Transverse colon (tissue), 4 donors: ENCODE results near the gene BFSP2. TPM values are rescaled to one million over a fixed set of nuclear protein-coding genes. Genes with fewer than 3 reads are reported as not detected.
"Not testable (repeated sequence)": the region's sequence is repeated elsewhere in the genome, so short reads cannot be mapped to it uniquely, and the experiment has no call there.

ENCODE experiments used
- DNase-seq: peaks from one replicate; pipeline ENCODE4 v3.0.0-alpha.2; 2019
- H3K27ac ChIP-seq, 4 donors: fragments of 200-600 bp; sonication (generic); 2 replicates each; pipeline ENCODE4 v1.5.1; 2016 to 2018; ENCODE audit warnings: inconsistent platforms in 4 of 4
- H3K27me3 ChIP-seq: fragments of 200-600 bp; sonication (generic); 2 replicates; pipeline ENCODE4 v1.5.1; 2017; ENCODE audit warnings: inconsistent platforms
- H3K36me3 ChIP-seq, 4 donors: fragments of 200-600 bp; sonication (generic); 2 replicates each; pipeline ENCODE4 v1.5.1; 2017 to 2019; ENCODE audit warnings: inconsistent platforms in 4 of 4
- H3K4me1 ChIP-seq, 4 donors: fragments of 200-600 bp; sonication (generic); 2 replicates each; pipeline ENCODE4 v1.5.1; 2017 to 2020; ENCODE audit warnings: inconsistent platforms in 4 of 4
- H3K4me3 ChIP-seq, 4 donors: fragments of 200-600 bp; sonication (generic); 1 replicate in 1 of 4; 2 replicates in 3 of 4; pipeline versions ENCODE4 v1.5.1 to v1.6.1; 2017 to 2019; ENCODE audit warnings: inconsistent platforms in 4 of 4
- H3K9me3 ChIP-seq, 2 donors: fragments of 200-600 bp; sonication (generic); 2 replicates each; pipeline ENCODE4 v1.5.1; 2017 to 2019; ENCODE audit warnings: inconsistent platforms in 2 of 2
- EP300 ChIP-seq: sonication (generic); formaldehyde crosslinking; IDR thresholded peaks from one replicate; pipeline ENCODE4 v1.6.1; 2017; ENCODE audit warnings: antibody characterized with exemption, low read depth
- POLR2A ChIP-seq: fragments of 450-650 bp; IDR thresholded peaks from one replicate; pipeline ENCODE4 v1.6.1; 2016; ENCODE audit warnings: antibody characterized with exemption, mild to moderate bottlenecking, moderate library complexity
- POLR2AphosphoS5 ChIP-seq, 3 donors: sonication (generic); formaldehyde crosslinking; IDR thresholded peaks; one replicate each; pipeline ENCODE4 v1.6.1; 2016; ENCODE audit warnings: antibody characterized with exemption in 3 of 3
- WGBS, 2 donors: methylation state at CpG; one replicate each; pipeline ENCODE4 v1.1.5; 2018; ENCODE audit warnings: low coverage in 1 of 2; 5-methylcytosine and 5-hydroxymethylcytosine counted together
- in situ Hi-C, 4 donors: fragments of 200-750 bp; cut with MboI; loops; one replicate each; pipeline versions ENCODE4 v1.15.0 to v1.15.1; 2017; ENCODE audit warnings: low sequenced_read_pairs in 3 of 4, low pct_ligation_motif_present in 1 of 4, low pct_unique_long_range_greater_than_20kb in 1 of 4
- intact Hi-C: fragments of 100-400 bp; cut with DNase I; formaldehyde crosslinking; loops from one replicate; pipeline ENCODE4 v1.15.1; 2023; ENCODE audit warnings: low total_unique reads
- total RNA-seq, 4 donors: library from RNA; depleted of rRNA; stranded (reverse); fragments of >200 nt; gene quantifications; one replicate each; pipeline ENCODE4 v1.1.0, GENCODE V29; 2016
- TF ChIP-seq, protein P1 (sequence below), 5 experiments: fragments of 200-600 bp in 3 of 5; fragments of 450-650 bp in 2 of 5; sonication (generic) in 3 of 5; IDR thresholded peaks; 1 replicate in 2 of 5; 2 replicates in 3 of 5; pipeline ENCODE4 v1.5.1; 2016 to 2017; ENCODE audit warnings: antibody characterized with exemption in 5 of 5, inconsistent platforms in 3 of 5, mild to moderate bottlenecking in 2 of 5, moderate library complexity in 1 of 5

The BFSP2 gene
- total RNA-seq, 4 donors from 2014 or later = not detected

DNA sequence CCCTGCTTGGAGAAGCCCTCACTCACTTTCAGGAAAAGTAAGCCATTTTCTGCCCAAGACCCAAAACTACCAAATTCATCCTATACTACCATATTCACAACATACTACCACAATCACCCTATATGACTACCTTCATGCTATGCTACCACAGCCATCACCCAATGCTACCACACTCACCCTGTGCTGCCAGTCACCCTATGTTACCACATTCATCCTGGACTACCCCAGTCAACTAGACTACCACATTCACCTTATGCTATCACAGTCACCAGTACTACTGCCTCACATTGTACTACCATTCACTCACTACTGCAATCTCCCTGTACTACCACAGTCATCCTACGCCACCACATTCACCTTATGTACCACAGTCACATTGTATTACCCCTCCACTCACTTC, 115.3 kb downstream of the BFSP2 start:
- intact Hi-C loops (no loop called here), in situ Hi-C loops (no loop called here)
- TF ChIP-seq EP300 (no peak), POLR2A (no peak), POLR2AphosphoS5 (IDR thresholded peaks at IDR 0.05) (no peak)
- TF ChIP-seq, protein P1, sequence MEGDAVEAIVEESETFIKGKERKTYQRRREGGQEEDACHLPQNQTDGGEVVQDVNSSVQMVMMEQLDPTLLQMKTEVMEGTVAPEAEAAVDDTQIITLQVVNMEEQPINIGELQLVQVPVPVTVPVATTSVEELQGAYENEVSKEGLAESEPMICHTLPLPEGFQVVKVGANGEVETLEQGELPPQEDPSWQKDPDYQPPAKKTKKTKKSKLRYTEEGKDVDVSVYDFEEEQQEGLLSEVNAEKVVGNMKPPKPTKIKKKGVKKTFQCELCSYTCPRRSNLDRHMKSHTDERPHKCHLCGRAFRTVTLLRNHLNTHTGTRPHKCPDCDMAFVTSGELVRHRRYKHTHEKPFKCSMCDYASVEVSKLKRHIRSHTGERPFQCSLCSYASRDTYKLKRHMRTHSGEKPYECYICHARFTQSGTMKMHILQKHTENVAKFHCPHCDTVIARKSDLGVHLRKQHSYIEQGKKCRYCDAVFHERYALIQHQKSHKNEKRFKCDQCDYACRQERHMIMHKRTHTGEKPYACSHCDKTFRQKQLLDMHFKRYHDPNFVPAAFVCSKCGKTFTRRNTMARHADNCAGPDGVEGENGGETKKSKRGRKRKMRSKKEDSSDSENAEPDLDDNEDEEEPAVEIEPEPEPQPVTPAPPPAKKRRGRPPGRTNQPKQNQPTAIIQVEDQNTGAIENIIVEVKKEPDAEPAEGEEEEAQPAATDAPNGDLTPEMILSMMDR (IDR thresholded peaks at IDR 0.05) = no peak
- no peaks in the 10 kb centered on the region for H3K9me3 ChIP-seq
- no peaks in the 10 kb centered on the region for H3K27me3 ChIP-seq
- no peaks in the 10 kb centered on the region for H3K36me3 ChIP-seq
- no peak overlapping the region for H3K4me3 ChIP-seq
- no peaks in the 10 kb centered on the region for H3K4me1 ChIP-seq
- no peak for DNase-seq
- WGBS, 2 donors = 89 to 100% methylated on average over 1 of the region's 1 CpG
- H3K27ac ChIP-seq = no peak overlapping the region

DNA sequence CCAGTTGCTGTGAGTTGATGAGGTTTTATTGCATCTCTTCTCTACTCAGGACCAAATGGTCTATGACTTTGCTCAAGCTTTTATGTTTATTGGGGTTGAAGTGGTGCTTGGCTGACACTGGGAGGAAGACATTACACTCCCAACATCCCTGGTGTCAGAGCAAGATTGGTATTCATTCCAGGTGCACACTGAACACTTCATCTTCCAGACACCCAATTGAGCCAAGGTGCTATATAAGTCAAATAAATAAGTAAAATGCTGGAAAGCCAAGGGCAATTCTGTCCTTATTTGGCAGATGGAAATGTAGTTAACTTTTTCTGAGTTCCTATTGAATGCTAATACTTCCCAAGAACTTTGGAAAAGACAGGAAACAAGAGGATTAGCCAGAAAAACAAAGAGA, 120.4 kb downstream of the BFSP2 start:
- Histone ChIP-seq H3K4me1 (peaks cover 0 to 3% (median 0%) of the 10 kb centered on the region in 4 donors), H3K27ac (no peak overlapping the region), H3K27me3 (no peaks in the 10 kb centered on the region), H3K9me3 (no peaks in the 10 kb centered on the region), H3K4me3 (no peak overlapping the region), H3K36me3 (no peaks in the 10 kb centered on the region)
- in situ Hi-C loops = no loop called here
- DNase-seq = no peak
- TF ChIP-seq POLR2A (no peak), POLR2AphosphoS5 (IDR thresholded peaks at IDR 0.05) (no peak), EP300 (no peak)
- TF ChIP-seq, protein P1 (IDR thresholded peaks at IDR 0.05) = no peak
- intact Hi-C loops = no loop called here

DNA sequence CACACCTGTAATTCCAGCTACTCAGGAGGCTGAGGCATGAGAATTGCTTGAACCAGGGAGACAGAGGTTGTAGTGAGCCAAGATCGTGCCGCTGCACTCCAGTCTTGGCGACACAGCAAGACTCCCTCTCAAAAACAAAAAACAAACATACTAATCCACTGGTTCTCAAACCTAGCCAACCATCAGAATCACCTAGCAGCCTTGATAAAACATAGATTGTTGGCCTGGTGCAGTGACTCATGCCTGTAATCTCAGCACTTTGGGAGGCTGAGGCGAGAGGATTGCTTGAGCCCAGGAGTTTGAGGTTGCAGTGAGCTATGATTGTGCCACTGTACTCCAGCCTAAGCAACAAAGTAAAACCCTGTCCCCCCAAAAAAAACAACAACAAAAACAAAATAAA, 121.1 kb downstream of the BFSP2 start:
- DNase-seq, in situ Hi-C loops: not testable (repeated sequence)
- 86% methylated on average over 4 of the region's 4 CpGs; no CpG with 5 or more reads in 1 of the 2 donors for WGBS, 2 donors

DNA sequence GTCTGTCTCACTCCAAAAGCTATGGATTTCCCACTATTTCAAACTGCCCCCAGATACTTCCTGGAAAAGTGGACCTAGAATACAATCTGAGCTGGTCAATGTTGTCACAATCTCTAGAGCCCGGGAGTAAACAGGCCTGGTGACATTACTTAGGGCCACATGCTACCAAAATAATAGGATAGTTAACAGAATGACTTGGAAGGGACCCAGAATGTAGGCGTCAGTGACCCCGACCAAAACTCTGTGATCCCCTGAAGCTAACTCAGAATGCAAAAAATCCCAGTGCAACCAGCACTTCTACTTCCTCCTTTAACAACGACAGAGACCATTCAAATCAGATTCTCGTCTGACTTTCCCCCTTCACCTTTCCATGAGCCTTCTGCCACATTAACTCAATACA, 122.1 kb downstream of the BFSP2 start:
- Histone ChIP-seq H3K9me3 (no peaks in the 10 kb centered on the region), H3K4me3 (no peak overlapping the region), H3K4me1 (peaks cover 0 to 9% (median 3%) of the 10 kb centered on the region in 4 donors), H3K27ac (no peak overlapping the region), H3K27me3 (no peaks in the 10 kb centered on the region), H3K36me3 (no peaks in the 10 kb centered on the region)
- intact Hi-C loops (no loop called here), in situ Hi-C loops (no loop called here)
- WGBS, 2 donors = 65 to 69% methylated on average over 2 to 5 of the region's 5 CpGs
- DNase-seq = no peak
- TF ChIP-seq POLR2A (no peak), EP300 (no peak), POLR2AphosphoS5 (IDR thresholded peaks at IDR 0.05) (no peak)
- TF ChIP-seq, protein P1 (IDR thresholded peaks at IDR 0.05) = no peak

More for the DNA sequence above, 121.1 kb downstream of the BFSP2 start:
- H3K9me3 ChIP-seq, H3K36me3 ChIP-seq, H3K27me3 ChIP-seq, H3K4me1 ChIP-seq, H3K4me3 ChIP-seq, intact Hi-C loops, H3K27ac ChIP-seq: not testable (repeated sequence)

DNA sequence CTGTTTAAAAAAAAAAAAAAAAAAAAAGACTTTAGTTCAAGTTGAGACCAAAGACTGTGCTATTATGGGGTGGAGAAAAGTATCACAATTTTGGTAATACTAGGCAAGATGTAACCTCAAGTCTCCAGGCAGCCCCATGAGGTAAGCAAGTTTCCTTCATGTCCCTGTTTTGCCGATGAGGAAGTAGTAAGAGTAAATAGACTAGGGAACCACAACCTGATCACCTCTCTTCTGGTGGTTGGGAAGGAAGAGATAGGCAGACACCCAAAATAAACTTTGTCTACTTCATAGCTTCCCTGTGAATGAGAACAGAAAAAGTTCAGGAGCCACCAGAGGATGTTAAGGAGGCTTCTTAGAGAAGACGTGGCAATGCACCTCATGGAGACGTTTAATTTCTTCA, 123.9 kb downstream of the BFSP2 start:
- not testable (repeated sequence) for DNase-seq

More for the DNA sequence above, 123.9 kb downstream of the BFSP2 start:
- H3K9me3 ChIP-seq, H3K27me3 ChIP-seq, intact Hi-C loops, H3K36me3 ChIP-seq, H3K27ac ChIP-seq, H3K4me3 ChIP-seq, in situ Hi-C loops: not testable (repeated sequence)
- WGBS, 2 donors = 47 to 63% methylated on average over 3 of the region's 3 CpGs
- H3K4me1 ChIP-seq = peaks cover 0 to 15% (median 11%) of the 10 kb centered on the region in 4 donors

Other genes with a start within 250 kb of the BFSP2 start
- gene CDV3, start 173.6 kb downstream of the BFSP2 start, total RNA-seq = 10 to 100 TPM; 46.8 to 84.9 (median 78.8) TPM